Measurements from ENCODE around the gene ABAT. TPM values are rescaled to one million over a fixed set of nuclear protein-coding genes. Genes with fewer than 3 reads are reported as not detected.

ABAT gene
- total and polyA plus RNA-seq, 2 donors (not counting 1 experiment from before 2014, with no cell fraction given), result 6.2 to 14.3 TPM

GRCh38 chr16:8776129-8776584, 101.7 kb downstream of the ABAT start:
- no peak overlapping the region for H3K9ac ChIP-seq (ENCODE audit: low read length)
- DNase-seq (no peak), ATAC-seq (ENCODE audit: low read depth) (no peak)
- CTCF ChIA-PET, result no interaction called here
- H3K4me1 ChIP-seq (ENCODE audit: control insufficient read depth in 2 of 2, insufficient read depth in 2 of 2, low read length in 2 of 2), result no peaks in the 10 kb centered on the region
- no peak overlapping the region for H3K4me2 ChIP-seq (replicated peaks; ENCODE audit: low read depth, low read length, poor library complexity, severe bottlenecking)
- no peak overlapping the region for H2AFZ ChIP-seq (ENCODE audit: insufficient read depth, low read depth, low read length, poor library complexity, severe bottlenecking)
- no peak overlapping the region for H3K27ac Mint-ChIP-seq
- H4K20me1 ChIP-seq (ENCODE audit: control insufficient read depth, insufficient read depth, low read length, poor library complexity, severe bottlenecking), result no peaks in the 10 kb centered on the region
- no peak overlapping the region for H3K4me3 Mint-ChIP-seq
- intact Hi-C loops (cut with micrococcal nuclease), result no loop called here
- TF ChIP-seq CTCF (IDR thresholded peaks at IDR 0.05), result no peak
- no peak for TF ChIP-seq EZH2 (IDR thresholded peaks at IDR 0.05; ENCODE audit: borderline replicate concordance, insufficient read depth, low read depth, low read length, poor library complexity, severe bottlenecking)
- H3K27me3 ChIP-seq (replicated peaks in 1 of 4; ENCODE audit: control extremely low read depth in 1 of 4, control insufficient read depth in 3 of 4, insufficient read depth in 4 of 4, low read length in 3 of 4), result no peaks in the 10 kb centered on the region
- H3K79me2 ChIP-seq (ENCODE audit: control insufficient read depth, insufficient read depth, low read length), result no peaks in the 10 kb centered on the region
- H3K36me3 ChIP-seq (replicated peaks in 1 of 2; ENCODE audit: control extremely low read depth in 1 of 2, control insufficient read depth in 1 of 2, extremely low read depth in 1 of 2, insufficient read depth in 2 of 2, low read length in 1 of 2), result peaks cover 1 to 38% of the 10 kb centered on the region in 2 experiments
- H3K9me3 ChIP-seq (ENCODE audit: control extremely low read depth in 1 of 3, control insufficient read depth in 2 of 3, insufficient read depth in 1 of 3, low read length in 2 of 3), result peaks cover 0 to 6% (median 0%) of the 10 kb centered on the region in 3 donors
- H3K27me3 Mint-ChIP-seq, result no peaks in the 10 kb centered on the region
- 93% methylated on average over 7 of the region's 12 CpGs for WGBS (ENCODE audit: insufficient coverage)
- H3K4me3 ChIP-seq (ENCODE audit: control extremely low read depth in 1 of 5, extremely low read depth in 1 of 5, insufficient read depth in 1 of 5, low read depth in 2 of 5, low read length in 4 of 5), result no peak overlapping the region
- no peaks in the 10 kb centered on the region for H3K9me3 Mint-ChIP-seq (ENCODE audit: insufficient read depth)
- POLR2A ChIA-PET, result no interaction called here
- no peaks in the 10 kb centered on the region for H3K4me1 Mint-ChIP-seq
- H3K27ac ChIP-seq (ENCODE audit: low read length in 2 of 2), result no peak overlapping the region

GRCh38 chr16:8777217-8777616, 102.8 kb downstream of the ABAT start:
- intact Hi-C loops (cut with micrococcal nuclease), result no loop called here
- H3K9me3 Mint-ChIP-seq (ENCODE audit: insufficient read depth), result no peaks in the 10 kb centered on the region
- Histone ChIP-seq H3K4me3 (ENCODE audit: control extremely low read depth in 1 of 5, extremely low read depth in 1 of 5, insufficient read depth in 1 of 5, low read depth in 2 of 5, low read length in 4 of 5) (no peak overlapping the region), H3K9me3 (ENCODE audit: control extremely low read depth in 1 of 3, control insufficient read depth in 2 of 3, insufficient read depth in 1 of 3, low read length in 2 of 3) (peaks cover 0 to 6% (median 0%) of the 10 kb centered on the region in 3 donors), H3K27ac (ENCODE audit: low read length in 2 of 2) (no peak overlapping the region), H3K79me2 (ENCODE audit: control insufficient read depth, insufficient read depth, low read length) (no peaks in the 10 kb centered on the region), H3K4me1 (ENCODE audit: control insufficient read depth in 2 of 2, insufficient read depth in 2 of 2, low read length in 2 of 2) (no peaks in the 10 kb centered on the region), H4K20me1 (ENCODE audit: control insufficient read depth, insufficient read depth, low read length, poor library complexity, severe bottlenecking) (no peaks in the 10 kb centered on the region), H3K9ac (ENCODE audit: low read length) (no peak overlapping the region), H3K27me3 (replicated peaks in 1 of 4; ENCODE audit: control extremely low read depth in 1 of 4, control insufficient read depth in 3 of 4, insufficient read depth in 4 of 4, low read length in 3 of 4) (no peaks in the 10 kb centered on the region), H3K4me2 (replicated peaks; ENCODE audit: low read depth, low read length, poor library complexity, severe bottlenecking) (no peak overlapping the region), H3K36me3 (replicated peaks in 1 of 2; ENCODE audit: control extremely low read depth in 1 of 2, control insufficient read depth in 1 of 2, extremely low read depth in 1 of 2, insufficient read depth in 2 of 2, low read length in 1 of 2) (peaks cover 1 to 38% of the 10 kb centered on the region in 2 experiments), H2AFZ (ENCODE audit: insufficient read depth, low read depth, low read length, poor library complexity, severe bottlenecking) (no peak overlapping the region)
- H3K27me3 Mint-ChIP-seq, result no peaks in the 10 kb centered on the region
- ATAC-seq (ENCODE audit: low read depth) (no peak), DNase-seq (no peak)
- no peak overlapping the region for H3K4me3 Mint-ChIP-seq
- WGBS (ENCODE audit: insufficient coverage), result 100% methylated on average over 3 of the region's 7 CpGs
- H3K27ac Mint-ChIP-seq, result no peak overlapping the region
- ChIA-PET CTCF (no interaction called here), POLR2A (no interaction called here)
- no peaks in the 10 kb centered on the region for H3K4me1 Mint-ChIP-seq
- TF ChIP-seq CTCF (IDR thresholded peaks at IDR 0.05), result no peak
- TF ChIP-seq EZH2 (IDR thresholded peaks at IDR 0.05; ENCODE audit: borderline replicate concordance, insufficient read depth, low read depth, low read length, poor library complexity, severe bottlenecking), result no peak

Measured in B cell (primary cell).